ENCODE data around the gene COPG1.

COPG1 gene

DNA sequence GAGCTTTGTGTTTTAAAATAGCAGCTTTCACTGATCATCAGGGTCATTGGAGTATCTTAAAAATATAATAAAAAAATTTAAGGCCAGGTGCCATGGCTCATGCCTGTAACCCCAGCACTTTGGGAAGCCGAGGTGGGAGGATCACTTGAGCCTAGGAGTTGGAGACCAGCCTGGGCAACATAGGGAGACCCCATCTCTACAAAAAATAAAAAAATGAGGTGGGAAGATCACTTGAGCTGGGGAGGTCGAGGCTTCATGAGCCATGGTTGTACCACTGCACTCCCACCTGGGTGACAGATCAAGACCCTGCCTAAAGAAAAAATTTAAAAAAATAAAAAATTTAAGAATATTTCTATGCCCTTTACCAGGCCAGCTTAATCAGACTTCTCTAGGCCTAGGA lies 30.8 kb downstream of the COPG1 start:
- no peak for DNase-seq

DNA sequence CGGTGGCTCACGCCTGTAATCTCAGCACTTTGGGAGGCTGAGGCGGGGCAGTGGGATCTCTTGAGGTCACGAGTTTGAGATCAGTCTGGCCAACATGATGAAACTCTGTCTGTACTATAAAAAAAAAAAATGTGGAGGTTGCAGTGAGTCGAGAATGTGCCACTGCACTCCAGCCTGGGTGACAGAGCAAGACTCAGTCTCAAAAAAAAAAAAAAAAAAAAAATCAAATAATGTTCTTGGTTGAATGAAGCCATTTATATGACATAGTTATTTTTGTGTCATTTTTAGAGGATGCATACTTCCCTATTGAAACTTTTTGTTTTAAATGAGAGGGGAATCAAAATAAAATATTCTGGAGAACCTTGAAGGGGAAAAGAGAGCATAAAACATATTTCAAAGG lies 32.3 kb downstream of the COPG1 start:
- no peak for DNase-seq

DNA sequence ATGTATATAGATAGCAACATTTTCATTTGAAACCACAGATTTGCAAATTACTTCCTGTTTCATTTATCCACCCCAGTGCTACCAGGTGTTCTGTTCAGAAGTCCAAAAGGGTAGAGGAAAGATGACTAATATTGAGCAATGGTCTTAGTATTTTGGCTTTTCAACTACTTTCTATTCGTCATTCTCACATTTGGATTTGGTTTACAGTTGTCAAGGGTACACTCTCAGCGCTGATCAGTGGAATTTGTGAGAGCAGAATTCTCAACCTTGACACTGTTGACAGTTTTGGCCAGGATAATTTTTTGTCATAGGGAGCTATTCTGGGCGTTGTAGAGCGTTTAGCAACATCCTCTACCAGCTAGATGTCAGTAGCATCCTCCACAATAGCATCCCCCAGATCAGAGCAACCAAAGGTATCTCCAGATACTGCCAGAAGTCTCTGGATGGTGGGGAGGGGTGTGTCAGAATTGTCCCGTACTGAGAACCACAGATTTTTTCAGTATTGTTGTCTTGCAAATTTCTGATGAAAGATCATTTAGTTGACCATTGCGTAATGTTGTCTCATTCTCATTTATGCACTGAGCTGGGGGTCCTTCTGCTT lies 33.4 kb downstream of the COPG1 start:
- no peak for DNase-seq

DNA sequence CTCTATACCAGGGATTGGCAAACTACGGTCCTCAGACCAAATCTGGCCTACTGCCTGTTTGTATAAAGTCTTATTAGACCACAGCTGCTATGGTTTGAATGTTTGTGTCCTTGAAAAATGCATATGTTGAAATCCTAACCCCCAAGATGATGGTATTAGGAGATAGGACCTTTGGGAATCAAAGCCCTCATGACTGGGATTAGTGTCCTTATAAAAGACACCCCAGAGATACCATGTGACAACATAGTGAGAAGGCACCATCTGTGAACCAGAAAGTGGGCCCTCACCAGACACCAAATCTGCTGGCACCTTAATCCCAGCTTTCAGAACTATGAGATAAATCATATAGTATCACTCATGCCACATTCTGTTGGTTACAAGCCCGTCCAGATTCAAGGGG lies 36.7 kb downstream of the COPG1 start:
- no peak for DNase-seq

DNA sequence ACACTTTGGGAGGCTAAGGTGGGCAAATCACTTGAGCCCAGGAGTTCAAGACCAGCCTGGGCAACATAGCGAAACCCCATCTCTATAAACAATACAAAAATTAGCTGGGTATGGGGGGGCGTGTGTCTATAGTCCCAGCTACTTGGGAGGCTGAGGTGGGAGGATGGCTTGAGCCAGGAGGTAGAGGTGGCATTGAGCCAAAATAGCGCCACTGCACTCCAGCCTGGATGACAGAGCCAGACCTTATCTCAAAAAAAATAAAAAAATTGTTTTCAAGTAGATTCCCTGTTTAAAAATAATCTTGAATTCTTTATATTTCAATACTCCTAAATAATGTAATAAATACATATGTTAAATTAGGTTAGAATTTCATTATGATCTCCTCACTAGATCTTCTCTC lies 39.0 kb downstream of the COPG1 start:
- DNase-seq: no peak

DNA sequence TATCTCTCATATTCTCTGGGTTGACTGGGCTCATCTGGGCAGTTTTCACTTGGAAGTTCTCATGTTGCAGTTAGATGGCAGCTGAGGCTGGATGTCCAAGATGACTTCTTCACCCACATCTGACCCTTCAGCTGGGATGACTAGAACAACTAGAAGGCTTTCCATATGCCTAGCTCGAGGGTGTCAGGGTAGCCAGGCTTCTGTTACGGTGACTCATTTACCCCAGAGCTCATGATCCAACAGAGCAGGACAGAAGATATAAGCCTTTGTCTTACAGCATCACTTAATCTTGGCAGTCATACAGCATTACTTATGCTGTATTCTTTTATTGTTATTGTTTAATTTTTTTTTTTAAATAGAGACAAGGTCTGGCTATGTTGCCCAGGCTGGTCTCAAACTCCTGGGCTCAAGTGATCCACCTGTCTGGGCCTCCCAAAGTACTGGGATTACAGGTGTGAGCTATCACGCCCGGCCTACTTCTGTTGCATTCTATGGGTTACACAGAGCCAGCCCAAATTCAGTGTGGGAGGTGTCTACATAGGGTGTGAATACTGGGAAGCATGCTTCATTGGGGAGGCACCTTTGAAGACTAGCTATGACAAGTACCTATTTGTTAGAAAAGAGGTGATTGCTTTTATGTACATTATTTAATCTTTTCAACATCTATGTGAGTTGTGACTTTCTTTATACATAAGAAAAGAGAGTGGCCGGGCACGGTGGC lies 40.0 kb downstream of the COPG1 start:
- DNase-seq: no peak

DNA sequence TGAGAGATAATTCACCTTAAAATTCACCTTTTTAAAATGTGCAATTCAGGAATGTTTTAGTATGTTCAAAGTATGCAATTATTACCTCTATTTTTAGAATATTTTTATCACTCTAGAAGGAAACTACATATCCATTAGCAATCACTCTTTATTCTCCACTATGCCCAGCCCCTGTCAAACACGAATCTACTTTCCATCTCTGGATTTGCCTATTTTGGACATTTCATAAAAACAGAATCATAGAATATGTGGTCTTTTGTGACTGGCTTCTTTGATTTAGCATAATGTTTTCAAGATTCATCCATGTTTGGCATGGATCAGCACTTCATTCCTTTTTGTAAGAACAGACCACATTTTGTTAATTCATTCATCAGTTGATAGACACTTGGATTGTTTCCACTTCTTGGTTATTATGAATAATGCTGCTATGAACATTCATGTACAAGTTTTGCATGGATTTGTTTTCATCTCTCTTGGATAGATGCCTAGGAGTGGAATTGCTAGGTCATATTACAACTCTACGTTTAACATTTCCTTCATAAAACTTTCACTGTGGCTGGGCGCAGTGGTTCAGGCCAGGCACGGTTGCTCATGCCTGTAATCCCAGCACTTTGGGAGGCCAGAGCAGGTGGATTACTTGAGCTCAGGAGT lies 42.0 kb downstream of the COPG1 start:
- no peak for DNase-seq

DNA sequence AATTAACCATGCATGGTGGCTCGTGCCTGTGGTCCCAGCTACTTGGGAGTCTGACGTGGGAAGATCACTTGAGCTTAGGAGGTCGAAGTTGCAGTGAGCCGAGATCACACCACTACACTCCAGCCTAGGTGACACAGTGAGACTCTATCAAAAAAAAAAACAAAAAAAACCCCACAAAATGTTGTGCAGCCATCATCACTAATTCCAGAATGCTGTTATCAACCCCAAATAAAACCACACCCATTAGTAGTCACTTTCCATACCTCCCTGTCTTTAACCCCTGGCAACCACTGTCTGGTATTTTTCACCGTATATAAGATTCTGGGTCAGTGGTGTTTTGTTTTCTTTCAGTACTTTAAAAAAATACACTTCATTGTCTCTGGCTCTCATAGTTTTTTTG lies 45.9 kb downstream of the COPG1 start:
- DNase-seq: no peak

DNA sequence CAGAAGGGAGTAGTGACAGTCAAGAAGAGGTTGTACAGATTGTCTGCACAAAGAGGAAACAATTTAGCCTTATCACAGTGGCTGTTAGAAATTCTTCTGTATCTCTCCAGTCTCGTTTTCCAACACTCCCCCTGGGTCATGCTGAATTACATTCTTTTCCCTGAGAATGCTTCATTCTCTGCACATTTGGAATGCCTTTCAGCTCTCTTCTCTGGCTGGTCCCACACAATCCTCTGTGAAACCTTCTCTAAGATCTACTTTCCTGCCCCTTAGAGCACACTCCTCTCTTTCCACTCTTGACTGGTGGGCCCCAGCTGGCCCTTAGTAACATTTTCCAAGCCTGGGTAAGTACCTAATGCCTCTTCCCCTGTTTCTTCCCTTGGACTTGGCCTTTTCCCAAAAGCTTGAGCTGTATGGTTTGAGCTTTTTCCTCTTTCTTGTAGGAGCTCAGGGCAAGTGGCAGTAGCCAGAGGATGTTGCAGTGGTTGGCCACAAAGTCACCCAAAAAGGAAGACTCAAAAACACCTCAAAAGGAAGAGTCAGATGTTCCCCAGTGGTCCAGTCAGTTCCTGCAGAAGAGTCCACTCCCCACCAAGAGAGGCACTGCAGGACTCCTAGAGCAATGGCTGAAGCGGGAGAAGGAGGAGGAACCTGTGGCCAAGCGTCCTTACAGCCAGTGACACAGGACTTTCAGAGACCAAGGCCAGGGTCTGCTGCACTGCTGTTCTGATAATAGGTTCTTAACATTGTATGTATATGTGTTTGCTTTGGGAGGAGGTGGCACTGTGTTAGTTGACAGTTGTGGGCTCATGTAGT lies 54.9 kb downstream of the COPG1 start:
- DNase-seq: no peak

DNA sequence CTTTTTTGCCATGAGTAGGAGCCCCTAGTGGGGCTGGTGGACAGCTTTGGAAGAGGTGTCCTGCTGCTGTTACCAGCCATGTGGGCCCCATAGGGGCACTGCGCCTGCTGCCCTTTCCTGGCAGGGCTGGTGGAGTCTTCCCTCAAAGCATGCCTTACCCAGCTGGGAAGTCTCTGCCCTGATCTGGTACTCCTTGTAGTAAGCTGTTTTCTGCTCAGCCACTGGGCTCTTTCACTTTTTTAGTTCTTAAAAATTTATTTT lies 55.5 kb downstream of the COPG1 start:
- no peak for DNase-seq

DNA sequence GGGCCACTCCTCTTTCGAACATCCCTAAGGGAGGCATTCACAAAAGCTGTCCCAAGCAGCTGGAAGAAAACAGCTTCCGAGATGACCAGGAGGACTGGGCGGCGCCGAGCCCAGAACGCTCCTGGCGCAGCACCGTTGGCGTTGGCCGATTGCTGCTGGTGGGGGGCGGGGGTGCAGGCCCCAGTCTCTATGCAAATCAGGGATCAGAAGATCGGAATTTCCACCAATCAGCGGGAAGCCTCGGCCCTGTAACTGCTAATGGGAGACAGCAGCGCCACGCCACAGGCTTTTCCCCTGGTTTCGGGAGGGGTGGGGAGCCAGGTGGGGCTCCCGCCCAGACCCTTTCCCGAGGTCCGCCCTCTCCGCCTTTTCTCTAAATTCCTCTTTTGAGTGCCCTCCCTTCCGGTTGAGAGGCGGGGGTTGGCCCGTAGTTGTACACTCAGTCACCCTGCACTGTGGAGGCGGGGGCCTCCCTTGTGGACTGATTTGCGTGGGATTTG lies 56.2 kb downstream of the COPG1 start:
- DNase-seq: no peak

DNA sequence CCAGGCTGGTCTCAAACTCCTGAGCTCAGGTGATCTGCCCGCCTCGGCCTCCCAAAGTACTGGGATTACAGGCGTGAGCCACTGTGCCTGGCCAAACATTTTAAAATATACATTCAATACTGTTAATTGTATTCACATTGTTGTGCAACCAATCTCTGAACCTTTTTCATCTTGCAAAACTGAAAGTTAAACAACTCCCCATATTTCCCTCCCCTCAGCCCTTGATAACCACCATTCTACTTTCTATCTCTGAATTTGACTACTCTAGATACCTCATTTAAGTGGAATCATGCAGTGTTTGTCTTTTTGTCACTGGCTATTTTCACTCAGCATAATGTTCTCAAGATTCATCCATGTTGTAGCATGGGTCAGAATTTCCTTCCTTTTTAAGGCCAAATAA lies 59.2 kb downstream of the COPG1 start:
- no peak for DNase-seq

DNA sequence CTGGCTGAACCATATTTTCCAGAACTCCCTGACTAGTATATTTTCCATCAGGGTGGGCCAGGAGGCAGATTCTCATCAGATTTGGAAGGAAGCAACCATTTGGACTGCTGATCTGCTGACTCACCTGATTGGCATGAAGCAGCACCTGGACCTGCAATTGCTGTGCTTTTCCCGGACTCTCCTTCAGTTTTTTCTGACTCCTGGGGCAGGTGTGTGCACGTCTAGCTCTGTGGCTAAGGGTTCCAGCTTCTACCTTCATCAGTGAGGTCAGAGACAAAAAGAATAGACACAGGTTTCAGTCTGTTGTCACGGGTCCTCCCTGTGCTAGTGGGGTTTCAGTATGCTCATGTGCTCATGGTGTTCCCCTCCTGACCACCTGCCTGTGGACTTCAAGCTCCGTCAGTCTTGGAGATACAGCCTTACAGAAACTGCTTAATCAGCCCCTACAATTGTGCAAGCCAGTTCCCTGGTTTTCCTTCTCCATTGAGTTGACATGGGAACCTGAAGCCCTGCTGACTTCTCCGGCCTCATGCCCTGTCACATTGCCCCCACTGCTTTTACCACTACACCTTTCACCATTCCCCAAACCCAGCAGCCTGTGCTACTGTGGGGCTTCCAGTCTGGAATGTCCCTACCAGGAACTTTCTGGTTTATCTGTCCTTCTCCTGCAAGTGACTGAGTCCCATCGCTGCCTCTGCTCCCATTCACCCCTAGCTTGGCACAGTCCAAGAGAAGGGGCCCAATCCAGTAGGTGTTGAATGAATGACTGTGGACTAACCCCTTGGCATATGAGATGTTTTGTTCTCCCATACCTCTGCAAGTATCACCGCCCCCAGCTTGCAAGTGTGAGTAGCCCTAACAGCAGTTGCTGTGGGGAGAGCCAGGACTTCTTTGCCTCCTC lies 61.0 kb downstream of the COPG1 start:
- DNase-seq: no peak

DNA sequence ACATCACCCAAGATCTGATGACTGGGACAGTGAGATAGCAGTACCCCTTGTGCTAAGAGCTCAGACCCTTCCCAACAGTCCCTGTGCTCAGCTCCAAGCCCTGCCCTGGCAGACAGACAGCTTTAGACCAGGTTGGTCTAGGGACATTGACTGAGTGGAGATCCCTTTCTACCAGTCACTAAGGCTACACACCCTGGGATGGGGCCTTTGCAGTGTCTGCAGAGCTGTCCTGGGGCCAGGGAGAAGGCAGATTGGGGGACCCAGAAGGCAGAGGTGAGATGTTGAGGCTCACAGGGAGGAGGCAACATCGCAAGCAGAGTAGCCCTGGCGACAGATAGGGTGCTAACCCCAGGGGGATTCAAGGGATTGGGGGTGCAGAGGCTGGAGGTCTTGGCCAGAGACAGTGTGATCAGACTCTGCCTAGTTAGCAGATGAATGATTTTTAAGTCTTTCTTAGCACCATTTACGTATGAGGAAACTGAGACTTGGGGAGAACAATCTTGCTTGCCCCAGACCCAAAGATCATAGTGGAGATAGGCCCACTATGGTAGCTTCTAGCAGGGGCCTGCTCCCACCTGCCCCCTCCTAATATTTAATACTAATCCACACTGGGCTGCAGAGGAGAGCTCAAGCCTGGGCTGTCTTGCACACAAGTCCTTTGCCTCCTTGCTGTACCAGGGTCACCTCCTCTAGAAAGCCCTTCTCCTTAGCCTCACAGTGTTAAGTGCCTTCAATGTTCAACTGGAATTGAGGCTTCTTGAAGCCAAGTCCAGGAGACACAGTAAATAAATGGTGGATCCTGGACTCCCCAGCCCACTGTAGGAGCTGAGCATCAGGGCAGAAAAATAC lies 61.9 kb downstream of the COPG1 start:
- DNase-seq: no peak

DNA sequence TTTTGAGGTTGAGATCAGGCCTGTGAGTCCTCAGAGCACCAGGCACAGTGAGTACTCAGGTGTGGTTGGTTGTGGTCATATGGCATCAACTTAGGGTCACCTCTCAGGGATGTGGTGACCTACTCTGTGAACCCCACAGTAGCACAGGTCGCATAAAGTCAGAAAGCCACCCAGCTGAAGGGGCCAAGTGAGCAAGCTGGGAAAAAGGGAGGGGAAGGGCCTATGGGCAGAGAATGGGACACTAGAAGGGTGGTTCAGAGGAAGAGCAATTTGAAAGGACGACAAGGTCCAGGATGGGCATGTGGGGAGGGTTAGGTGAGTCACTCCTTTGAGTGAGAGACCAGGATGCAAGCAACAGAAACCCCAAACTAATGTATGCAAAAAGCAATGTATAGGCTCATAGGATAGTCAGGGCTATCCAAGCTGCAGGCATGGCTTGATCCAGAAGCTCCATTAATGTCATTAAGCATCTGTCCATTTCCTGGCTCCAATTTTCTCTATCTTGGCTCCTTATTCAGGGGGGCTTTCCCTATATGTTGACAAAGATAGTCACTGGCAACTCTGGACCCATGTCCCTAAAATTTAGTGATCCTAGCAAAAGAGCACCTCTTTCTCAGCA lies 62.7 kb downstream of the COPG1 start:
- DNase-seq: no peak

DNA sequence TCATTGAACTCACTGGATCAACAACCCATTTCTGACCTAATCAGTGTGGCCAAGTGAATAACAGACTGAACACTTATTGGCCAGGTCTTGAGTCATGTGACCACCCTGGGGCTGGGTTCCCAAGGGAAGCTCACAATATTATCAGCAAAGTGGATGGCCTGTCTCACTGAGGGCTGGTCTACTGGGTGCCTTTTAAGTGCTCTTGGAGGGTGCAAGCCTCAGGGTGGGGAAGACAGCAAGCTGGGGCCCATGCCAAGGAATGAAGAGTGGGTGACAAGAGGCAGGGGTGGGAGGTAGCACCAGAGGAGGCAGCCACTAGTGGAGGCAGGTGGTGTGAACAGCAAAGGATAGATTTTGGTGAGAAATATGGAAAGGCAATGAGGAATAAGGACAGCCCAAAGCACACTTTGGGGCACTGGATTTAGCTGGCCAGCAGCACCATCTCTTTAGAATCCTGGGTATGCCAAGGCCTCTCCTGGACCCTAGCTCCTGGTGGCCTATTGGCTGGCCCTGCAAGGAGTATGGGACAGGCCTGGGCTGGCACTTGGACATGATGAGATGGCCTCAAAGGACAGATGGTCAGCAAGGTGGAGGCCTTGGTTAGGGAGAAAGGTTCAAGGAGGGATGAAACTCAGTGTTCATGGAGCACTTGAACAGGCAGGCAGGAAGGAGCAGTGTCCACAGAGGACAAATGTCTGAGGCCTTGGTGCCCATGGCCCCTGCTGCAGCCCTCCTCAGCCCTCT lies 63.4 kb downstream of the COPG1 start:
- no peak for DNase-seq

DNA sequence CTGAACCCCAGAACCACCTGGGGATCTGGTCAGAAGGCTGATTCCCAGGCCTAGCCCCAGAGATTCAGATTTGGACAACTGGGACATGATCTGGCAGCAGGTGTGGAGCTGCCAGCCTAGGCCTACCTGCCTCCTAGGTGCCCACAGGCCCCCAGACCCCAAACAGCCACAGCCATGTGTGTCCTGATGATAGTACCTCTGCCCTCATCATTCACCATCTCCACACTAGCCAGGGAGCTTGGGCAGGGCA lies 63.9 kb downstream of the COPG1 start:
- no peak for DNase-seq

DNA sequence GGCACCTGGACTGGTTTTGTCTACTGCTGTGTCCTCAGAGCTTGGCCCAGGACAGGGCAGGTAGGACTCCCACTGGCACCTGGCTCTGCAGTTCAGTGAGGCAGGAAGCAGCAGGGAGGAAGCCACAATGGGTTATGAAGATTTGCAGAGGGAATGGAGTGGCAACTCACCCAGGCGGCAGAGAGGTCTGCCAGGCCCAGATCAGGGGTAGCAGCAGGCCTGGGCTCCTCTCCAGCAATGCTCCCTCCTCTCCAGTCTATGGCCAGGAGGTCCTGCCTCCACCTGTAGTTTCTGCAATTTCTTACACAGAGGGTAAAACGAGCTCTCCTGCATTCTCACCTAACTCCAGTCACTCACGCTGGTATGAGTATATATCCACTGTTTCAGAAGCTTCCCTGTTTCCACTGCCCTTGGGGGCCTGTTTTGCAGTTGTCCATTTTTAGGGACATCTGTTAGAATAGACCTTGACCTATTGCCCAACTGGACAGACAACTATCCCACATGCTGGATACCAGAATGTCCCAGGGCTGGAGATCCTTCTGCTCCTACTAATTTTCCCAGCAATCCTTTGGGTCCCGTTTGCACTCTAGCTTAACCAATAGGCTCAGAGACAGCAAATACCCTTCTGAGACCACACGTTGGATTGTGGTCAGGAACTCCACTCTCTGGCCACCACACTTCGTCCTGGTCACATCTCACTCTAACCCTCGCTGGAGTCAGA lies 64.4 kb downstream of the COPG1 start:
- no peak for DNase-seq

DNA sequence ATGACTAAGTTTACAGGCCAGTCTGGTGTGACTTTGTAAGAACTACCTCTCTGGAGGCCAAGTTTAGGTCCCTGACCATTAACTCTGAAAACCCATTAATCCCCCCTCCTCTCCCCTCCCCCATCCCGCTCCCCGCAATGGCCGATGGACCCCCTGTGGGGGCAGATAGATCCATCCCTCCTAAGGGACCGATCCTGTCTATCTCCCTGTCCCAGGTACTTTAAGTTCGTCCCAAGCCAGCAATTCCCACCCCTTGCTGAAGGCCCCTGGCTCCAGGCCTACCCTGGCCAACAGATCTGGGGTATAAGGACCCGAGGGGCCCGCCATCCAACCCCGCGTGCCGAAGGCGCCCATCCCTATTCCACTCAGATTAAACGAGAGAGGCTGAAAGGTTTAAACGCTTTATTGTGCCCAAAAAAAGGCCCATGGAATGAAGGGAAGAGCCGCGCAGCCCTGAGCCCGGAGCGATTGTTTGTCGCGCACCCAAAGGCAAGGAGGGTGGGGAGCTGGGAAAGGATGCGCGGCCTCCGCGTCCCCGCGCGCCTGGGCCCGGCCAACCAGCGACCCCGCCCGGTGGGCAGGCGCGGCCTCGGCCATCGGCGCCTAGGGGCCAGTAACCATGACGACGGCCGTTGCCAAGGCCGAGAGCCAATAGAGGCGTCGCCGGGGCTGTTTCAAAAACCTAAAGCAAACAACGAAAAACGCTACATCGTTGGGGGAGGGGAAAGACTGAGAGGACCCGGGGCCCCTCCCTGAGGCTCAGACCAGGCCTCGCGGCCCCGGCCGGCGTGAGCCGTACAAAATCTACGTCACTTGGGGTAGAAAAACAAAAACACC lies 65.2 kb downstream of the COPG1 start:
- DNase-seq: peak; percentile 9

Measured in activated T-cell treated with anti-CD3 and anti-CD28 coated beads for 4 hours (primary cell).